Stimulated activated CD8-positive, alpha-beta memory T cell treated with anti-CD3 and anti-CD28 coated beads, Interleukin-12 subunit alpha, Interleukin-12 subunit beta, amount 100 ng/mL, for 1 hour (primary cell): ENCODE measurements around the gene USH2A.
"Not testable (repeated sequence)": the region's sequence is repeated elsewhere in the genome, so short reads cannot be mapped to it uniquely, and the experiment has no call there.

Source experiments
- DNase-seq: peaks from one replicate; pipeline ENCODE4 v3.0.0-alpha.2; 2020; ENCODE audit warnings: low read depth

USH2A gene

DNA sequence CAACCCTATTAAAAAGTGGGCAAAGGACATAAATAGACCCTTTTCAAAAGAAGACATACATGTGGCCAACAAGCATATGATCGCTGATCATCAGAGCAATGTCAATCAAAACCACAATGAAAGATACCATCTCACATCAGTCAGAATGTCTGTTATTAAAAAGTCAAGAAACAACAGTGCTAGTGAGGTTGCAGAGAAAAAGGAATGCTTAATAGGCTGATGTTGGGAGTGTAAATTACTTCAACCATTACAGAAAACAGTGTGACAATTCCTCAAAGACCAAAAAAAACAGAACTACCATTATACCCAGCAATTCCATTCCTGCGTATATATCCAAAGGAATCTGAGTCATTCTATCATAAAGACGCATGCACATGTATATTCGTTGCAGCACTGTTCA lies 13.2 kb downstream of the USH2A start:
- no peak for DNase-seq

DNA sequence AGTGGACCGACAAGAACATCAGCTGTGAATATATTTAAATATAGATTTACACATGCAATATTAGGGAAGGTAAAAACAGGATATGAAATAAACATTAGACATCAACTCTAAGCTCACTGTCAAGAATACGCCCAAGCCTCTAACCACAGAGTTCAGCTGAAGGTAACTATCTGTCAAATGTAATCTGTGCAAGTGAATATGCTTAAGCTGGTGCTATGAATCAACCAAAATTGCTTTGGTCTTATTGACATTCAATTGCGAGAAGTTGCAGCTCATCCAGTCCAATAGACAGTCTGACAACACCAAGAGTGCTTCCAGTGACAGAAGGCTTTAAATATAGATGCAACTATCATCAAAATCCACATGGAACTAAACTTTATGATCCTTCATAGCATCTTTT lies 32.3 kb downstream of the USH2A start:
- DNase-seq: no peak

DNA sequence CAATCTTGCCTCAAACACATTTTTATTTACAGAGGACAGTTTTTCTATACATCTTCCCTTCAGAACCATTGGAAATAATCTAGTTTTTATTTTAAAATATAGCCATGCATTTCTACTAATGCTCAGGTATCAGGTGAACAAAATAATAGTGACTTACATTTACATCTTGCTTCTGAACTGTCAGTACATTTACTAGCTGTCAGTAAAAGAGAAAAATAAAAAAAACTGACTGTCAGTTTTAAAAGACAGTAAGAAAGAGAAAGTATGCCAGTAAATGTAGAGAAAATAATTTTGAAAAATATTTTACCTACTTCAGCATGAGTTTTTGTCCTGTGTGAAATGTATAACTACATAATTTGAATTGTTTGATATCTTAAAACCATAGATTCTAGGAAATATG lies 33.5 kb downstream of the USH2A start:
- DNase-seq: no peak

DNA sequence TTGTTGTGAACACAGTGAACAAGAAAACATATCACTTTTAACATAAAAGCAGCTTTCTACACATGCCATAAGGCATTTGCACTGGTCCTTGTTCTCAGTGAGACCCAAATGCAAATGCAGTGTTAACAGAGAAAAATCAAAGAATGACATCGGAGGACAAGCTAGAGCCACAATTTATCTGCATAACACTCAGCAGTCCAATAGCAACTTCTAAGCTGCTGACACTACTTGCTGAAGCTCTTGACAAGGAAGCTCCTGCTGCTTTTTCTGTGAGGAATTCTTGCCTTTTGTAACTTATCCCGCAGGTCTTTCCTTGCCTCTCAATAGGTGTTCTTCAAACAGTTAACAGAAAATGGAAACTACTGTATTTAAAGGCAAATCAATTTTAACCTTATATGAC lies 34.7 kb downstream of the USH2A start:
- DNase-seq: no peak

DNA sequence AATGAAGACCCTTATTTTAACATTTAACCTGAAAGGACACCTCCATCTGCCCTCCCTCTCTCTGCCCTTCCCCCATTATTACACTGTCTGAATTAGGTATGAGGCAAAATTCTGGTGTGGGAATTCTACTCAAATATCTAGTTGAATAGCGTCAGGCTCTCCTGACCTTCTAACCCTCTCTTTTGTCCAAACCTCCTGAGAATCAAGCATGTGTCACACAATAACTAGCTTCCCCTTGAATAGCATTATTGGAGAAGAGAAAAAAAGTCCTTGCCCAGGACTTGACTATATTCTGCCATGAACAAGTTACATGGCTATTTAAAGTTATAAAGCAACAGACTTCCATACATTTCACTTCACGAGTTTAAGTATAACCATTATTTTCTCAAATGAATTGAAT lies 35.5 kb downstream of the USH2A start:
- DNase-seq: no peak

DNA sequence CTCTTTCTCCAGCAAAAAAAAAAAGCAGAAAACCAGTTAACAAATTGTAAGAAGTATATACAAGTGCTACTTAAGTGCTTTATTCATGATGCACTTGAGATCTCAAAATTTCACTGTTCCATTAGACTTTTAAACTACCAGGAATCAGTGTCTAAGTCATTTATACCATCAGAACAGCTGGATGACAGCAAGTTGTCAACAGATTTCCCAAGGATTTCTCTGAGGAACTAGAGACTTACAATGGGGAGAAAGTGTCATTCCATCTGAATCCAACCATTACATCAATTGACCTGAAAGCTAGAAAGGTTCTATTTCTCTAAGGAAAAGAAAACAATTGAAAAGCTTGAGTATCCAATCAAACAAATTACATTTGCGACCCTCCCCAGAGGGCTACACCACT lies 43.8 kb downstream of the USH2A start:
- DNase-seq: no peak

DNA sequence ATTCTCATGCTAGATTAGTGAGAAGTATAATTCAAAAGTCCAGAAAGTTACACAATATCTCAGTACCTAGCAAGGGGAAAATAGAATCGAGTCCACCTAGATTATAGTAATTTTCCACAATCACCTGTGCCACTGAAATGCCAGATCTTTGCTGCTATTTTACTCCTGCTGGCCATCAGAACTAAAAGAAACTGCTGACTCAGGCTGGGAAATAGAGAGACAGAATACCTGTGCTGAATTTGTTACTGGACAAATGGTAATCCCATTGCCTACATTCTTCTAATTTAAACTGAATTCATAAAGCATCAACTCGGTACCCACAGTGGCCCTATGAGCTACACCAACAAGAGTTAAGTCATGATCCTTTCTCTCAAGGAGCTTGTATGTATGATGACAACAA lies 55.0 kb downstream of the USH2A start:
- no peak for DNase-seq

DNA sequence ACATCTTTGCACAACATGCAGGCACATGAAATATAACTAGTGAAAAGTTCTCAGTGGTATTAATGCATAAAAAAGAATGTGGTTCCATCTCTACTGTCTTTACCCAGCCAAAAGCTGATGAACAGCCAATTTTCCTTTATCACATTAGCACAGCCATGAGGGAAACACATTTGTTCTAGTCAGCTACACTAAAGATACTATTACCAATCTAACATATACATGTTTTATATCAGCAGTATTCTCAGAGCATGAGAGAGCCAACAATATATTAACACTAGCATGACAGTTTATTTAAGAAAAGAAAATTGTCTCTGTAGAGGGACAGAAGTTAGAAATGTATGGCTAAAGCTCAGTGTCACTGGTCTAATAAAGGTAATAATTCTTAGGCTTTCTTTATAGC lies 56.3 kb downstream of the USH2A start:
- no peak for DNase-seq

DNA sequence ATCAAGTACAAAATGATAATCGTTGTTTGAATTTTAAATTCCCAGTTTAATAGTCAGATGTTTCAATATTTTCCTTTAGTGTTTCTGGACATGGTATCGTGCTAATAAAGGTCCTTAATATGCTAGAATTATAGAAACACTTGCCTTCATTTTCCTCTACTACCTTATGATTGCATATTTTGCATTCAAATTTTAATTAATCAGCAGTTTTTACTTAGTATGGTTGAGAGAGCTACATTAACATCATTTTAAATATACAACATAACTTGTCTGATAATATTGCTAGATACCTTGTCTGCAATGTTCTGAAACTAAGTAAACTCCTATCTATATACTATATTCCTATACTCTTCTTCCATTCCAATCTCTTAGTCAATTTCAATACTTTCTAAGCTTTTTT lies 66.3 kb downstream of the USH2A start:
- DNase-seq: no peak

DNA sequence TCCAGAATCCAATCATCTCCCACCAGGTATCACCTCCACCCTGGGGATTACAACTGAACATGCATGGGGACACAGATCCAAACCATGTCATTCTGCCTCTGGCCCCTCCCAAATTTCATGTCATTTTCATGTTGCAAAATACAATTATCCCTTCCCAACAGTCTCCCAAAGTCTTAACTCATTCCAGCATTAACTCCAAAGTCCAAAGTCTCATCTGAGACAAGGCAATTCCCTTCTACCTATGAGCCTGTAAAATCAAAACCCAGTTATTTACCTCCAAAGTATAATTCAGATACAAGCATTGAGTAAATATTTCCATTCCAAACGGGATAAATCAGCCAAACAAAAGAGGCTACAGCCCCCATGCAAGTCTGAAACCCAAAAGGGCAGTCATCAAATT lies 73.1 kb downstream of the USH2A start:
- DNase-seq: no peak

DNA sequence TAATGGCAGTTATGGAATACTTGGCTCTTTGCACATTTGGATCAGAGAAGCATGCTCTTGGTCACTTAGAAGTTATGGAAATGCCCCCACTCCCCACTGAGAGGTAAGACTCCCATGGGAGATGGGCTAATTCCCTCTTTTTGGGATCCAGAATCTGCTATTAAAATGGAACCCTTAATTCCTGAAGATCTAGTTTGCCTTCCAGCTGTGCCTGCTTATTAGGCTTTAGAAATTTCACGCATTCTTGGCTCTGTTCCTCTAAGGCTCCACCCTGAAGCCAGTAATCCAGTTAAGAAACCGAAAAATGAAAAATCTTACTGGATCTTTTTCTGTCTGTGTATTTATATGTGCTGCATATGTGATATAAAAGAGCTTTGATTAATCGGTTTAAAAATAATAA lies 76.7 kb downstream of the USH2A start:
- DNase-seq: no peak

DNA sequence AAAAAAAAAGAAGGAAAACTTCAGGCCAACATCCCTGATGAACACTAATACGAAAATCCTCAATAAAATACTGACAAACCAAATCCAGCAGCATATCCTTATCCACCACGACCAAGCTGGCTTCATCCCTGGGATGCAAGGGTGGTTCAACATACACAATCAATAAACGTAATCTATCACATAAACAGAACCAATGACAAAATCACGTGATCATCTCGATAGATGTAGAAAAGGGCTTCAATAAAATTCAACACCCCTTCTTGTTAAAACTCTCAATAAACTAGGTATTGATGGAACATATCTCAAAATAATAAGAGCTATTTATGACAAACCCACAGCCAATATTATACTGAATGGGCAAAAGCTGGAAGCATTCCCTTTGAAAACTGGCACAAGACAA lies 82.7 kb downstream of the USH2A start:
- DNase-seq: not testable (repeated sequence)

DNA sequence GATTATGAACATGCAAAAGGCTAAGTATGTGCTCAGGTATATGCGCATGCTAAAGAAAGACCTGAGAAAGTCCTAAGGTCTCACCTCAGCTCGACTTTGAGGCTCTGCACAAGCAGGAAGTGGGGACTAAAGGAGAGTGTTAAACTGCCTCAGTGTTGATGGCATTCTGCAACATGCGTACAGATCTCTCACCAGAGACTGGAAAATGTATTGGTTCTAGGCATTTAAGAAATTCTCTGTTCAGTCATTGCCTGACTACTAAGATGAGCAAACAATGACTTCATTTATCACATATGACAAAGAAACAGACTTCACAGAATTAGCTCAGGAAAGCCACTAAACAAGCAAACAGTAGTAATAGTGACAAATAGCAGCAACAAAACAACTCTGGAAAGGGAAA lies 90.8 kb downstream of the USH2A start:
- DNase-seq: no peak

DNA sequence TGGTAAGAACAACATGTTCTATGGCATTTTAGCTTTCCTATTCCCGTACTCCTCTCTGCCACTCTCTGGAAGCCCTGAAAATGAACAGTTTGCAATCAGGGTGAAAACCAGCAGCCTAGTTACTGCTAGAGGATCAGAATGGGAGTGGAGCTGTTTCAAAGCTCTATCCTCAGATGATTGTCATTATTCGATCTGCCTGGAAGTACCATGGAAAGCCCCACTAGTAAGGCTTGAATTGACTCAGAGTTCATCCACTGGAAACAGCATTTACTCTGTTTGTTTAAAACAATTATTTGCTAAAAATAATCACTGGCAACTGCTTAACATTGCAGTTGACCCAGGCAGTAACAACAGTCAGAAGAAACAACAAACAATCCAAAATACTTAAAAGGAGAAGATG lies 91.2 kb downstream of the USH2A start:
- DNase-seq: no peak

DNA sequence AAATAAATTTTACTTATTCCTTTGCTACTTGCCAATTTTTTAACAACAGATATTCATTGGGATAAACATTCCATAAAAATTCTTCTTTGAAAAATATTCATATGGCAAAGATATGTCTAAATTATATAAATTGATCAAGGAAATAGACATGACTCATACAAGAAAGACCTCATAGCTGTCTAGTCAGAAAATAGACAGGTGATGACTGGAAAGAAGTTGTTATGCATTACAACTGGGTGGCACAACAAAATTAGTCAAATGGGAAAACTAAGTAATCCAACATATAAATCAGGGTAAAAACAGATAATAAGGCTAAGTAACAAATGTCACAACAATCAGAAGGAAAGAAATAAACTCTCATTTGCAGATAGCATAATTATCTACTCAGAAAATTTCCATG lies 92.0 kb downstream of the USH2A start:
- no peak for DNase-seq

DNA sequence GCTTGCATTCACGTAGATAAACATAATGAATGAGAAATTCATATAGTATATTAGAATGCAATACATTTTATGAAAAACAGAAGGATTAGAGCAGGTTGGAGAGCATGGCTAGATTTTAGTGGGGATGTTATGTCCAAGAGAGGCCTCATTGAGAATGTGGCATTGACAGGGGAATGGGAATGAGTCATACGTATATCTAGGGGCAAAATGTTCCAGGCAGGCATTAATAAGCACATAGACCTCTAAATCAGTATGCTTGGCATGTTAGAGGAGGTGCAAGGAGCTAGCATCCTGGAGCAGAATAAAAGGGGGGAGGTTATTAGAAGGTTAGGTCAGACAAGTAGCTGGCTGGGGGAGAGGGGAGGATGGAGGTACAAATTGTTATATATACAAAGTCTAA lies 93.0 kb downstream of the USH2A start:
- DNase-seq: no peak

DNA sequence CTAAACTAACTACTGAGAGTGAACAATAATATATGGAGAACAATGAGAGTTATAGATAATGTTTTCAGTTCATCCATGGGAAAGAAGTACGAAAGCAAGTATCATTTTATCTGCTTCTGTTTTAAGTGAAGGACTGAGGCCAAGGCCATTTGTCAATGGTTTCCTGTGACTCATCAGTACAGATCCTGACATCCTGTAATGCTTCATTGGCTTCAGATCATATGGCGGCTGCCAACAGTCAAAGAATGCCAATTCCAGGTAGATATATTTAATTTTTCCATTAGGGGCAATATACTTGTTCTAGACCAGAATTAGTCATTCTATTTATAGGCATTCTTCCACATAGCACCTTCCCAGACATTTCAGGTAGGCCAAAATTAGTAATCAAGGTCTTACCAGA lies 97.3 kb downstream of the USH2A start:
- DNase-seq: no peak

DNA sequence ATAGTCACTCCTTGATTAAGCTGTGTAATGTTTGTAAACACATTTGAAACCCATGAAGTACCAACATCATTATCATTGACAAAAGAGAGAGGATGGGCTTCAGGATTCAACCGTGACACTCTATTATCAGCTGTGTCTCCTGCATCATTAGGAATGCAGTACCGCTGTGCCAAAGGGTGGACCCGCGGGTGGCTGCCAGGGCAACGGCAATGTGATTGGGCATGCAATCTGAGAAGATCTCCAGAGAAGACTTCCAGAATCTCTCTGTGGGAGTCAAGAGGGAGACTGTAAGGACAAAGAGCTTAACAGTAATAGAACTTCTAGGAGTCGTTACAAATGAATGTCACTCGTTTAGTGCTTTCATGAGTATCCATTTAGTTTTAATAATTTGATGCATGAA lies 97.9 kb downstream of the USH2A start:
- DNase-seq: no peak

DNA sequence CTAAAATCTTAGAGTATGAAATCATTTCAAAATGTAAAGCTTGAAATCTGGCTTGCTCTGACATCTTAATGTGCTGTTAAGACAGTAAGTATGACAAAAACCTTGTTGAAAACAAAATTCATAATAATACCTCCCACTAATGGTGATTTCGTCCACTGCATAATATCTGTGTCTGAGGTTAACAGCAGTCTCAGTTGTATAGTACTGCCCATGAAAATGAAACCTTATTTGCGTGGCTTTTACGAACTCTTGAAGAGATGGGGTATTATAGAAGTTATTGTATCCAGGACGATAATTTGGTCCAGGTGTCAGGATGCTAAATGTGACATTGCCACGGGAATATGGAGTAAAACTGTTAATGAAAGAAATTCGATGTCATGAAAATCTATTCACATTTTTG lies 99.9 kb downstream of the USH2A start:
- DNase-seq: no peak

DNA sequence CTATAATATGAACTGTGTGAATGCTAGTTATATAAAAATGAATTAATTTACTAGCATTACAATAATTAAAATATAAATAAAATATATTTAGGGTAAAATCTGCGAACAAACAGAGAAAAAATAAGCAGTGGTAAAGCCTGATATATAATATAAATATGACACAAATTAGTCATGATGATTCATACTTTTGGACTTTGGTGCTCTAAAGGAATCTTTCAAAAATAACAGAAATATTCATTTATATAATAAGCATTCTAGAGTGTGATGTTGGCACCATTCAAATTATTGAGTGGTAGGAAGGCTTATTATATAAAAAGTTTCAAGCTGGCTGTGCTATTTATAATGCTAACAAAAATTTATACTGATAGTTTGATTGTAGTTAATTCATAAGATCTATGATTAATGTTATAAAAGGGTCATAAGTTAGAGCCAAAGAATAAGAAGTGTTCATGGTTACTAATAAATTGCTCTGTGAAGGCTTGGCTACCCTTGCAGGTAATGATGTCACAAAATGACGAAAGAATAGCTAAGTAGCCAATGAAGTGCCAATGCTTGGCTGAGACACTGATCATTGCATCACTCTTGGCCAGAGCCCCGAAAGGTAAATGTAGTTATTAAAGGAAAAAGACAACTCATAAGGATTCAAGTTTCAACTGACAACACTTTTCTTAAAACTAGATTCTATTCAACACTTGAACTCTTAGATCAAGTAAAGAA lies 108.7 kb downstream of the USH2A start:
- no peak for DNase-seq

DNA sequence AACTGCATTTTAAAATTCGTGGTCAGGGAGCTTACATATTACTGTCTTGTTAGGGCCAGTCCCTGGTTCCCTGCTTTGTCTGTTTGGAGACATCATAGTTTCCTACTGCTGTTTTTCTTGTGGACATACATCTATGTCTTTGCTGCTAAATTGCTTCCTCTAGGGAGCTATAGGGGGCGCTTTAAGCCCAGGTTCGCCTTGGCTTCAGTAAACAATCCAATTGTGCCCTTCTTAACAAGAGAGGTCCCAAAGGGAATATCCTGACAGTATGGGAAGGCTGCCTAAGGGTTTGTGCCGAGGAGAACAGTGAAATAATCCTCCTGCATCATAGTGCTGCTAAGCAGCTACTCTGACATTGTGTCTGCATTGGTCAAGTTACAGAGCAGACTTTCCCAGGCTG lies 112.5 kb downstream of the USH2A start:
- no peak for DNase-seq

DNA sequence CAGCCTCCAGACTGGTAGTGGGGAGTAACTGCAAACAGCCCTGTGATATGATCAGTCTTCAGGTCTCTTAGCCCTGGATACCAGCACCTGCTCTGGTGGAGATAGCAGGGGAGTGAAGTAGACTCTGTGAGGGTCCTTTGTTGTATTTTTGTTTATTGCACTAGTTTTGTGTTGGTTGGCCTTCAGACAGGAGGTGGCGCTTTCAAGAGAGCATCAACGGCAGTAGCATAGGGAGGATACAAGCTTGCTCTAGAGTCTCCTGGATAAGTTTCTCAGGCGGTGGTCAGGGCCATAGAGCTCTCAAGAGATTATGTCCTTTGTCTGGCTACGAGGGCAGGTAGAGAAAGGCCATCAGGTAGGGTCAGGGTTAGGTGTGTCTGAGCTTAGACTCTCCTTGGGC lies 116.4 kb downstream of the USH2A start:
- DNase-seq: no peak

DNA sequence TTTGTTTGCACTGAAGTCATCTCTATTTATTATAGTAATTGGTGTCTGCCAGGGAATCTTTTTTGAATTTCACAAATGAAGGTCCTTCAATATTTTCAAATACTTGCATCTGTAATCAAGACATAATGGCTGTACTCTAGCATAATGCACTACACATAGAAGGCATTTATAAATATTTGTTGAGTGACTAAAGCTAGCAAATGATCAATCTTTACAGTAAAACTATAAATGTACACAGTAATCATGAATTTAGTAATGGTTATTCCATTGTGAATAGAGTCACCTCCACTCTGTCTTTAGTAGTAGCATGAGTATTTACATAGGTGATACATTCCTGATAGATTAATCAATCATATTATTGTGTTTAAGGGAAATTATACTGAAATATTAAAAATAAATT lies 119.6 kb downstream of the USH2A start:
- no peak for DNase-seq

DNA sequence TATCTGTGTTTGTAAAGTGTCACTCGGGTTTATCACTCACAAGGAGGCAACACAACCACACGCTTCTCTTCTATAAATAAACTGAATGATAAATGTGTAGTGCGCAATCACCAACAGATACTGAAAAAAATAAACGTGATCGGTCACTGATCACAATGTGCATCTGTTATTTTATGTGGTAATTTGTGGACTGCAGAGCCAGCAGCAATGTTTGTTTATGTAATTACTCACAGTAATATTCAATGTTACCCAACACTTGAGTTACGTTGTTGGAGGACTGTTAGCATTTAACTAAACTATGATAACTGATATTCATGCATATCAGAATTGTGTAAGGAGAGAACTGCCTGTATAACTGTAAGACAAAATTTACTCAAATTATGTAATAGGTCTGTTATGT lies 129.6 kb downstream of the USH2A start:
- no peak for DNase-seq

DNA sequence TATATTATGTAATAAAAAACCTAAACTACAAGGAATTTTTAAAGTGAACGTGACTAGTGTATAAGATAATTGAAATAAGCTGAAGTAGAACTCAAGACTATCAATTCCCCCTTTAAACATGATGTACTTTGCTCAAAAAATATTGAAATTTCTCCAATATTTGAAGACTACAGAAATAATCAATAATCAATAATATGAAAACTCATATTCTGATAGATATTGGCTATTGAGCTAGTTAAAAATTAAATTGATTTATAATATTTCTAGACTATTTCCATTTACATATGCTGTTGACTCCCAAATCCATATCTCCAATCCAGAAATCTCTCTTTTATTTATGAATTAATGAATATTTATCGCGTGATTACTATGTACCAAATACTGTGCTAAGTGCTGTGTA lies 133.2 kb downstream of the USH2A start:
- DNase-seq: no peak
